Testis (tissue), 2 donors: Measurements from ENCODE around the gene PCNT.

ENCODE experiments used
- CTCF ChIP-seq, 3 experiments: fragments of 450-650 bp in 2 of 3; fragments of 200-600 bp in 1 of 3; sonication (generic) in 1 of 3; IDR thresholded peaks; one replicate each; pipeline ENCODE4 v1.5.1; 2016 to 2019; ENCODE audit warnings: antibody characterized with exemption in 3 of 3, mild to moderate bottlenecking in 2 of 3, moderate library complexity in 1 of 3
- POLR2A ChIP-seq: fragments of 450-650 bp; IDR thresholded peaks from one replicate; pipeline ENCODE4 v1.6.1; 2017; ENCODE audit warnings: antibody characterized with exemption, mild to moderate bottlenecking, moderate library complexity

- no peak for TF ChIP-seq CTCF (IDR thresholded peaks at IDR 0.05)
- TF ChIP-seq POLR2A: no peak
Measured at GRCh38 chr21:46455575-46456385, 131.8 kb downstream of the PCNT start.
